Measurements from ENCODE around the gene PCSK1.
"Not testable (repeated sequence)": the region's sequence is repeated elsewhere in the genome, so short reads cannot be mapped to it uniquely, and the experiment has no call there.

The PCSK1 gene

DNA sequence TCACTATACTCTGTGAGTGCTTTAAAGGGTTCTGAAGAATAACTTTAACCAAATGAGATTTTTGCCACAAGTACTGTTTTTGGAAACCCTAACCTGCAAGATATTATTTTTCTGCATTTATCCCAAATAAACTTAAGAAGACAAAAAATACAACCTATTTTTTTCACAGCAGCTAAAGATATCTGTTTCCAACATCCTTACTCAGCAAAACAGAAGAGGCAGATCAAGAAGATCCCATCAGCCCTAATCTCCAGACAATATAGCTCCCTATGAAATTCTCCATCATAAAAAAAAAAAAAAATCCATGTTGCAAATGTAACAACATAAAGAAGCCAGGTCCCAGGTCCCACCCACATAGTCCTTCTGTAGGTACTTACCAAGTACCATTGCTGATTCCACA is 7.6 kb downstream of the PCSK1 start:
- DNase-seq = no peak

DNA sequence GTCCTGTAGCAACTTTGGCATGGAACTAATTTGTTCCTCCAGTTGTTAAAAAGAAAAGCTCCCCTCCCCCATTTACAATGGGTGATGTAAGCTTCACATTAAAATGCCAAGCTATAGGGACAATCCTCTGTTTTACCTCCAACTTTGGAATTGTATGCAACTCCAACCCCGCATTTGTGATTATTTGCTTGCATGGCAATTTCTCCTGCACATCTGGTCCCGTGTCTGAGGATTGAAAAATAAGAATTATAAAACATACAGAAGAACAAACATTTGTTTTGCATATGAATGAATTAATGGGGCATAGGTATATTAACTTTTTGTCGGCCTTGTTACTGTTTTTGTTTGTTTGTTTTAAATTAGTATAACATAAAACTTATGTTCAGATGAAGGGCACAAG is 17.2 kb downstream of the PCSK1 start:
- DNase-seq = no peak

- DNase-seq = no peak
Observed at GRCh38 chr5:96412868-96413449, 20.1 kb downstream of the PCSK1 start.

GRCh38 chr5:96410013-96410412 is 23.0 kb downstream of the PCSK1 start:
- no peak for DNase-seq

- DNase-seq = no peak
Observed at GRCh38 chr5:96408841-96409538, 24.1 kb downstream of the PCSK1 start.

DNA sequence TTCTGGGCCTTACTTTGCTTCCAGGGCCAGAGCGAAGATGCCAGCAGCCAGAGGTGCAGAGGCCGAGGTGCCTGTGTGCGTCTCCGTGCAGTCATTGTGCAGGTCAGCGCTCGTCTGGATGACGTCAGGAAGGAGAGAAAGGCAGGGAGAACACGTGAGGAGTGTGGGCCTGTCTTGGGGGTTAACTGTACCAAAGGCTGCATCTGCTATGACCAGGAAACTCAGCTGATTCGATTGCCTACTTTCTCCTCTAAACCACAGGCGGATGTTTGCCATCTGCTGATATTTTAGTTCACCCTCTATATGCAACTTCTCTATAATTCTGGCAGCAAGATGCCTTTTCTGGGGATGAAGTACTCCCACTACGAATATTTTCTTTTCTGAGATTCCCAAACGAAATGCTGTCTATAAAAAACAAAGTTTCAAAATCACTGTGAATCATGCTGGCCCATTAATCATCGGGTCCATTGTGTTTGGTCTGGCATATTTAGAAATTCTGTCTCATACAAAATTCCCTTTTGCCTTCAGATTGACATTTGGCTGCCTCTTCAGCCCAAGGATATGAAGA is 24.8 kb downstream of the PCSK1 start:
- no peak for DNase-seq

DNA sequence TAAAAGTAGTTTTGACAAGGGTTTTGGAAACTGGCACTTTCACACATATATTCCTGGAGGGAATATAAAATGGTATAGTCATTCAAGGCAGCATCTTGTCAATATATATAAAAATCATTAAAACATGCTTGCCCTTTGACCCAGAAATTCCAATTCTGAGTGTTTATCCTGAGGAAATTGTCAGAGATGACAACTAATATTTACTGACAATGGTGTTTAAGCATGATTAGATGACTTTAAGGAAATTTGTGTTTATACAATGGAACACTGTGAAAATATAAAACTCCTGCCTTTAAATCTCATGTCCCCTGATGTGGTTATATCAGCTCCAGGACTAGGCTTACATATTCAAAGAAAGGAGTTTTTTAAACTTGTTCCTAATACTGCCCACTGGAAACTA is 25.6 kb downstream of the PCSK1 start:
- DNase-seq = no peak

GRCh38 chr5:96404191-96404867 is 28.7 kb downstream of the PCSK1 start:
- no peak for DNase-seq

DNA sequence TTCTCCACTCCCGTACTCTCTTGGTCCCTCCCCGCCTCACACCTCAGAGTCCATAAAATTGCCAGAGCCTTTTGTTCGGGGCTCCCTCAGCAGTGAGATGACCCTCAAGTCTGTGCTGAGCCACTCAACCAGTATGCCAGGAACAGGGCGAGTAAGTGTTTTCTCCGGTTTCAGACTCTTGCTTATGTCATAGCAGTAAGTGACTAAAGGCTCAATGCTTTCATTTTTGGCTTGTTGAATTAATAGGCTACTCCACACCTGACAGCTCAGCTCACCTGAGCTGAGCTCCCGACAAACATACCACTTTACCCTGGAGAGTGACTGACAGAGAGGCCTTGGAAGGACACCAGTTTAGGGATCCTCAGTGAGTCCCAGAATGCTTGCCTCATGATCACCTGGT is 30.5 kb downstream of the PCSK1 start:
- DNase-seq = no peak

DNA sequence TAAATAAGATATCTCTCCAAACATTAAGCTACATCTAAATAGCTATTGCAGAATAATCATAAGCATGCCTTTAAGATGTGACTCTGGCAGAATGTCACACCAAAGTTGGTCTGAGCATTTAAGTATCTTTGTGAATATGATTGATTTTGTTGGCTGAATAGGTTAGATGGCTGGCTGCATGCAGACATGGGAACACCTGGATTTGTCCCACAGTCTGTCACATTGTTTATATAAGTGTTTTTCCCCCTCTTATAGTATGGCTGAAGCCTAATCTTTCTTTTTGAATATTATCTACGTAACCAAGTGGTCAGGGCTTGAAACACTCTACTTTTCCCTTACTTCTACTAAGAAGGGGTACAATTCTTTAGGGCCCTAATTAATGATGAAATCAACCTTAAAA is 36.2 kb downstream of the PCSK1 start:
- DNase-seq = no peak

DNA sequence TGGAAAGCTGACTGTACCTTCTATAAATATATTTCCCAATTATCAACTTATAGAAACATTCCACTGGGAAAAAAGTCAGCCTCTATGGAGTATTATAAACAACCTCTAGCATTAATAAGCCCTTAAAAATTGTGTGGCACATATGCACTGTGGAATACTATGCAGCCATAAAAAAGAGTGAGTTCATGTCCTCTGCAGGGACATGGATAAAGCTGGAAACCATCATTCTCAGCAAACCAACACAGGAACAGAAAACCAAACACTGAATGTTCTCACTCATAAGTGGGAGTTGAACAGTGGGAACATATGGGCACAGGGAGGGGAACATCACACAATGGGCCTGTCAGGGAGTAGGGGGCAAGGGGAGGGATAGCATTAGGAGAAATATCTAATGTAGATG is 37.8 kb downstream of the PCSK1 start:
- not testable (repeated sequence) for DNase-seq

- DNase-seq = no peak
Observed at GRCh38 chr5:96391921-96392320, 41.1 kb downstream of the PCSK1 start.

DNA sequence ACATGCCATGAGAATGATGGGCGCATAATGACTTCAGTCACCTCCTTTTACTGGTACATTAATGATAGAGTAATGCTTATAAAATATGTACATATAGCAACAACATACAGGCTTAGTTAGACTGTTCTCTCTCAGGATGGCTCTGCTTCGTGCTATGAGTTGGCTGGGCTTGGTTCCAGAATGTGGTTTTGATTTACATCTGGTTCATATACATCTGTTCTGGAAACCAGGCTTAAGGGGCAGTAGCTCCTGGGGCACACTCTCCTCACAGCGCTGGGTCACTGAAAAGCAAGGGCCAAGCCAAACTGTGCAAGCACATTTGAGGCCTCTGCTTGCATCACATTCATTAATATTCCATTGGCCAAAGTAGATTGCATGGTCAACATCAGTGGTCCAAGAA is 44.9 kb downstream of the PCSK1 start:
- DNase-seq = no peak

- no peak for DNase-seq
Observed at GRCh38 chr5:96387616-96388015, 45.4 kb downstream of the PCSK1 start.

DNA sequence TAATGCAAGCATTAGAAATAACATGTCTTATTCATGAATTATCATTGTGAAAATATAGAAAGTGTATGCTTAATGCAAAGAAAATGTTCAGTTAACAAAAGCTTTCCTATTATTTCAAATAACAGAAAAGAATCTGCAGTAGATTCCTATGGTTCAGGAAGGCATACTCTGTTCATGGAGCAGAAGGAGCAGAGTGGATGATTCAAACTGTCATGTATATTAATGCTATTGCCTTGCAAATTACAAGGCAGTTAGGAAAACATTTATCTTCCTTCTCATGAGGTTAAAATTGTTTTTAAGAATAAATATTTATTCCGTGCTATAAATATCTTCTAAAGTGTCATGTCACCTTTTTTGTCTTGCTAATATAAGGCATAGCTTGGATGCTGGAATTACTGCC is 47.5 kb downstream of the PCSK1 start:
- DNase-seq = no peak

GRCh38 chr5:96384353-96384752 is 48.7 kb downstream of the PCSK1 start:
- no peak for DNase-seq

- DNase-seq = no peak
Observed at GRCh38 chr5:96381526-96381925, 51.5 kb downstream of the PCSK1 start.

- no peak for DNase-seq
Observed at GRCh38 chr5:96379896-96380295, 53.2 kb downstream of the PCSK1 start.

- DNase-seq = no peak
Observed at GRCh38 chr5:96377597-96377996, 55.5 kb downstream of the PCSK1 start.

DNA sequence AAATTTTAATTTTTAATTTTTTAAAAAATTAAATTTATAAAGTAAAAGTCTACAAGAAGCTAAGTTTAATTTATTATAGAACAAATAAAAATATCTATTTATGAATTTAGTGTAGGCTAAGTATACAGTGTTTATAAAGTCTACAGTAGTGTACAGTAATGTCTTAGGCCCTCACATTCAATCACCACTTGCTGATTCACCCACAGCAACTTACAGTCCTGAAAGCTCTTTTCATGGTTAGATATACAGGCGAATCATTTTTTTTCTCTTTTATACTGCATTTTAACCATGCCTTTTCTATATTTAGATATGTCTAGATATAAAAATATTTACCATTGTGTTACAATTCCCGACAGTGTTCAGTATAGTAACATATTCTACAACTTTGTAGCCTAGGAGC is 55.9 kb downstream of the PCSK1 start:
- DNase-seq = no peak

- peak; percentile 32 for DNase-seq
Observed at GRCh38 chr5:96374653-96375052, 58.4 kb downstream of the PCSK1 start.

- no peak for DNase-seq
Observed at GRCh38 chr5:96373381-96373733, 59.7 kb downstream of the PCSK1 start.

- DNase-seq = no peak
Observed at GRCh38 chr5:96372726-96373380, 60.2 kb downstream of the PCSK1 start.

GRCh38 chr5:96370976-96371375 is 62.1 kb downstream of the PCSK1 start:
- no peak for DNase-seq

Measured in activated naive CD4-positive, alpha-beta T cell treated with Interleukin-2 at 50 U/mL for 16 hours (primary cell).